ENCODE measurements around the gene ACAA1. TPM values are rescaled to one million over a fixed set of nuclear protein-coding genes. Genes with fewer than 3 reads are reported as not detected.
"Not testable (repeated sequence)": the region's sequence is repeated elsewhere in the genome, so short reads cannot be mapped to it uniquely, and the experiment has no call there.

ACAA1 gene
- total RNA-seq, 4 donors from 2014 or later = 123 to 278 (median 204) TPM

DNA sequence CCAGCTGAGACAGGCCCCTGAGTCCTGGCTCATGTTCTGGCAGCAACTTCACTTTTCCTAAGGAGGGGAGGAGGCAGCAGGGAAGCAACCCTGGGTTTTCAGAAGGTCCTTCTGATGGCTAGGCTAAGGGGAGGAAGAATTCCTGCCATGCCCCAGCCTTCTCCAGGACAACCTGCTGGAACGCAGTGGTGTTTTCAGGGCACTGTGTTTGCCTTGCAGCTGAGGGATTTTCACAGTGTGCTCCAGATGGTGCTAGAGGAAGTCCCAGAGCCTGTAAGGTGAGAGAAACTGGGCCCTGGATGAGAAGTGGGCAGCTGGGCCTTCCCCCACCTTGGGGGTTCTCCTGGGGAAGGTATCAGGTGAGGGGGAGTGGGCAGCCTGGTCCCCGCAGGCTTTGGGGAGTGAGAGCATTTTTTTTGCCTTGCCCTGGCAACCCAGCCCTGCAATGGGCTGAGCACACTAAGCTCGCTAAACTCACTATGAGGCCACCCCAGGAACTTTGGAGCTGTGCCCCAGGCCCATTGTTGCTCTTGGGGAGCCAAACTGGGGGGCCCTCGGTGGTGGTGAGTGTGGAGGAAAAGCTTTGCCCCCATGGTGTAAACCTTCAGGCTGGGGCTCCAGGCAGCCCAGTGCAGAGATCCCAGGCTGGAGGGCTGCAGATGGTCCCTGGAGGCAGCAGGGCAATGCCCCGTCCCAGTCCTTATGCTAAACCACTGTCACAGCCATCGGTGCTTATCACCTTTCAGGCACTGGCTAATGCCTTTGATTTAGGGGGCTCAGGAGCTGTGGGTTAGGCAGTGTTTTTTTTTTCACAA lies 41.1 kb downstream of the ACAA1 start:
- H3K4me3 ChIP-seq = no peak overlapping the region
- H3K27ac ChIP-seq = no peak overlapping the region
- no peaks in the 10 kb centered on the region for H3K36me3 ChIP-seq
- no peaks in the 10 kb centered on the region for H3K4me1 ChIP-seq
- H3K27me3 ChIP-seq = no peaks in the 10 kb centered on the region
- no peaks in the 10 kb centered on the region for H3K9me3 ChIP-seq
- in situ Hi-C loops (cut with MboI; ENCODE audit: low pct_ligation_motif_present in 1 of 4, low pct_unique_long_range_greater_than_20kb in 1 of 4, low sequenced_read_pairs in 3 of 4) = no loop called here
- intact Hi-C loops (cut with DNase I; ENCODE audit: low total_unique reads) = no loop called here
- TF ChIP-seq POLR2A (IDR thresholded peaks at IDR 0.05) = no peak
- WGBS, 2 donors (ENCODE audit: low coverage in 1 of 2) = 85% methylated on average over 6 of the region's 6 CpGs; no CpG with 5 or more reads in 1 of the 2 donors
- DNase-seq = no peak

- TF ChIP-seq EP300 (IDR thresholded peaks at IDR 0.05; ENCODE audit: low read depth) (no peak), POLR2A (IDR thresholded peaks at IDR 0.05) (no peak), POLR2AphosphoS5 (IDR thresholded peaks at IDR 0.05) (no peak)
- 75% methylated on average over 3 of the region's 3 CpGs; no CpG with 5 or more reads in 1 of the 2 donors for WGBS, 2 donors (ENCODE audit: low coverage in 1 of 2)
- H3K9me3 ChIP-seq = no peaks in the 10 kb centered on the region
- no peak for DNase-seq
- H3K4me1 ChIP-seq = no peaks in the 10 kb centered on the region
- in situ Hi-C loops (cut with MboI; ENCODE audit: low pct_ligation_motif_present in 1 of 4, low pct_unique_long_range_greater_than_20kb in 1 of 4, low sequenced_read_pairs in 3 of 4) = no loop called here
- H3K27me3 ChIP-seq = no peaks in the 10 kb centered on the region
- intact Hi-C loops (cut with DNase I; ENCODE audit: low total_unique reads) = no loop called here
- no peaks in the 10 kb centered on the region for H3K36me3 ChIP-seq
- H3K4me3 ChIP-seq = no peak overlapping the region
- no peak overlapping the region for H3K27ac ChIP-seq
These were observed 41.9 kb downstream of the ACAA1 start for GRCh38 chr3:38094999-38095398.

DNA sequence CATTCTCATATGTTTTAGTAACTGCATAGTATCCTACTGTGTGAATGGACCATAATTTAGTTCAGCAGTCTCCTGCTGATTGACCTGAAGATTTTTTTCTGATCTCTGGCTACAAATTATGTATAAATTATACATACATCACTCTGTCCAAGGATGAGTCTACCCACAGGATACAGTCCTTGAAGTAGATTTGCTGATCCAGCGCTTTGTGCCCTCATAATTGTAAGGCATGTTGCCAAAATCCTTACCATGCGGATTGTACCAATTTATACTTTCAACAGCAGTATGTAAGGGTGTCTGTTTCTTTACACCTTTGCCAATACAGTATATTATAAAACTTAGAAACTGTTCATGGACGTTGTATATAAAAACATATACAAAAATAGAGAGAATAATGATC lies 46.5 kb downstream of the ACAA1 start:
- no peak for DNase-seq
- Histone ChIP-seq H3K27ac (no peak overlapping the region), H3K36me3 (no peaks in the 10 kb centered on the region), H3K4me3 (no peak overlapping the region), H3K4me1 (no peaks in the 10 kb centered on the region), H3K9me3 (no peaks in the 10 kb centered on the region), H3K27me3 (no peaks in the 10 kb centered on the region)
- intact Hi-C loops (cut with DNase I; ENCODE audit: low total_unique reads) (no loop called here), in situ Hi-C loops (cut with MboI; ENCODE audit: low pct_ligation_motif_present in 1 of 4, low pct_unique_long_range_greater_than_20kb in 1 of 4, low sequenced_read_pairs in 3 of 4) (no loop called here)
- TF ChIP-seq, protein P1, sequence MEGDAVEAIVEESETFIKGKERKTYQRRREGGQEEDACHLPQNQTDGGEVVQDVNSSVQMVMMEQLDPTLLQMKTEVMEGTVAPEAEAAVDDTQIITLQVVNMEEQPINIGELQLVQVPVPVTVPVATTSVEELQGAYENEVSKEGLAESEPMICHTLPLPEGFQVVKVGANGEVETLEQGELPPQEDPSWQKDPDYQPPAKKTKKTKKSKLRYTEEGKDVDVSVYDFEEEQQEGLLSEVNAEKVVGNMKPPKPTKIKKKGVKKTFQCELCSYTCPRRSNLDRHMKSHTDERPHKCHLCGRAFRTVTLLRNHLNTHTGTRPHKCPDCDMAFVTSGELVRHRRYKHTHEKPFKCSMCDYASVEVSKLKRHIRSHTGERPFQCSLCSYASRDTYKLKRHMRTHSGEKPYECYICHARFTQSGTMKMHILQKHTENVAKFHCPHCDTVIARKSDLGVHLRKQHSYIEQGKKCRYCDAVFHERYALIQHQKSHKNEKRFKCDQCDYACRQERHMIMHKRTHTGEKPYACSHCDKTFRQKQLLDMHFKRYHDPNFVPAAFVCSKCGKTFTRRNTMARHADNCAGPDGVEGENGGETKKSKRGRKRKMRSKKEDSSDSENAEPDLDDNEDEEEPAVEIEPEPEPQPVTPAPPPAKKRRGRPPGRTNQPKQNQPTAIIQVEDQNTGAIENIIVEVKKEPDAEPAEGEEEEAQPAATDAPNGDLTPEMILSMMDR (IDR thresholded peaks at IDR 0.05) = no peak
- TF ChIP-seq EP300 (IDR thresholded peaks at IDR 0.05; ENCODE audit: low read depth) = no peak
- TF ChIP-seq POLR2A (IDR thresholded peaks at IDR 0.05) = no peak
- TF ChIP-seq POLR2AphosphoS5 (IDR thresholded peaks at IDR 0.05) = no peak
- WGBS, 2 donors (ENCODE audit: low coverage in 1 of 2) = 72 to 73% methylated on average over 3 of the region's 3 CpGs

- Histone ChIP-seq H3K9me3 (no peaks in the 10 kb centered on the region), H3K4me1 (no peaks in the 10 kb centered on the region), H3K27ac (no peak overlapping the region), H3K4me3 (no peak overlapping the region), H3K27me3 (no peaks in the 10 kb centered on the region), H3K36me3 (no peaks in the 10 kb centered on the region)
- WGBS, 2 donors (ENCODE audit: low coverage in 1 of 2) = 75% methylated on average over 2 of the region's 2 CpGs; no CpG with 5 or more reads in 1 of the 2 donors
- intact Hi-C loops (cut with DNase I; ENCODE audit: low total_unique reads) = no loop called here
- TF ChIP-seq POLR2AphosphoS5 (IDR thresholded peaks at IDR 0.05) = no peak
- no peak for TF ChIP-seq EP300 (IDR thresholded peaks at IDR 0.05; ENCODE audit: low read depth)
- TF ChIP-seq, protein P1 (IDR thresholded peaks at IDR 0.05) = no peak
- no peak for DNase-seq
- in situ Hi-C loops (cut with MboI; ENCODE audit: low pct_ligation_motif_present in 1 of 4, low pct_unique_long_range_greater_than_20kb in 1 of 4, low sequenced_read_pairs in 3 of 4) = no loop called here
These were observed 47.8 kb downstream of the ACAA1 start for GRCh38 chr3:38089163-38089562.

GRCh38 chr3:38088126-38089078 lies 48.5 kb downstream of the ACAA1 start:
- Histone ChIP-seq H3K27me3 (no peaks in the 10 kb centered on the region), H3K4me1 (no peaks in the 10 kb centered on the region), H3K27ac (no peak overlapping the region), H3K36me3 (no peaks in the 10 kb centered on the region), H3K4me3 (no peak overlapping the region), H3K9me3 (no peaks in the 10 kb centered on the region)
- in situ Hi-C loops (cut with MboI; ENCODE audit: low pct_ligation_motif_present in 1 of 4, low pct_unique_long_range_greater_than_20kb in 1 of 4, low sequenced_read_pairs in 3 of 4) = no loop called here
- TF ChIP-seq POLR2AphosphoS5 (IDR thresholded peaks at IDR 0.05) (no peak), EP300 (IDR thresholded peaks at IDR 0.05; ENCODE audit: low read depth) (no peak), POLR2A (IDR thresholded peaks at IDR 0.05) (no peak)
- TF ChIP-seq, protein P1 (IDR thresholded peaks at IDR 0.05) = no peak
- intact Hi-C loops (cut with DNase I; ENCODE audit: low total_unique reads) = no loop called here
- DNase-seq = no peak
- WGBS, 2 donors (ENCODE audit: low coverage in 1 of 2) = 83 to 91% methylated on average over 5 to 11 of the region's 11 CpGs

GRCh38 chr3:38087278-38087677 lies 49.6 kb downstream of the ACAA1 start:
- intact Hi-C loops (cut with DNase I; ENCODE audit: low total_unique reads); H3K36me3 ChIP-seq; DNase-seq; H3K9me3 ChIP-seq; in situ Hi-C loops (cut with MboI; ENCODE audit: low pct_ligation_motif_present in 1 of 4, low pct_unique_long_range_greater_than_20kb in 1 of 4, low sequenced_read_pairs in 3 of 4); H3K27me3 ChIP-seq; H3K4me1 ChIP-seq; H3K27ac ChIP-seq; H3K4me3 ChIP-seq: not testable (repeated sequence)

Measured in transverse colon (tissue), 4 donors.